Smooth muscle cell (in vitro differentiated cells): Measurements from ENCODE around the gene KRT33A. TPM values are rescaled to one million over a fixed set of nuclear protein-coding genes. Genes with fewer than 3 reads are reported as not detected.

Experiments used
- DNase-seq: peaks from one replicate; lab custom pipeline; 2025; ENCODE audit not compliant: unreplicated experiment; lab: John Stamatoyannopoulos, UW
- H2AFZ ChIP-seq: fragments of 200-600 bp; sonication (generic); 2 replicates; pipeline ENCODE4 v1.6.0; 2016; ENCODE audit warnings: antibody characterized with exemption, low read depth, mild to moderate bottlenecking
- H3F3A ChIP-seq: fragments of 200-600 bp; sonication (generic); 2 replicates; pipeline ENCODE4 v1.6.0; 2017; ENCODE audit warnings: antibody characterized with exemption, low read depth
- H3K27ac ChIP-seq: fragments of 200-600 bp; sonication (generic); 2 replicates; pipeline ENCODE4 v1.5.1; 2016; ENCODE audit warnings: low read depth, mild to moderate bottlenecking
- H3K27me3 ChIP-seq: fragments of 200-600 bp; sonication (generic); 2 replicates; pipeline ENCODE4 v1.6.1; 2016; ENCODE audit warnings: low read depth, mild to moderate bottlenecking
- H3K36me3 ChIP-seq: fragments of 200-600 bp; sonication (generic); 2 replicates; pipeline ENCODE4 v1.5.1; 2016; ENCODE audit warnings: low read depth
- H3K4me1 ChIP-seq: fragments of 200-600 bp; sonication (generic); 2 replicates; pipeline ENCODE4 v1.5.1; 2016; ENCODE audit warnings: low read depth
- H3K4me2 ChIP-seq: fragments of 200-600 bp; sonication (generic); 2 replicates; pipeline ENCODE4 v1.6.0; 2016; ENCODE audit warnings: mild to moderate bottlenecking
- H3K4me3 ChIP-seq: fragments of 200-600 bp; sonication (generic); 2 replicates; pipeline ENCODE4 v1.5.1; 2016; ENCODE audit warnings: mild to moderate bottlenecking
- H3K79me2 ChIP-seq: fragments of 200-600 bp; sonication (generic); 2 replicates; pipeline ENCODE4 v1.6.0; 2016; ENCODE audit warnings: low read depth, mild to moderate bottlenecking
- H3K9ac ChIP-seq: fragments of 200-600 bp; sonication (generic); 2 replicates; pipeline ENCODE4 v1.6.0; 2016; ENCODE audit warnings: low read depth
- H3K9me3 ChIP-seq: fragments of 200-600 bp; sonication (generic); replicated peaks from 2 replicates; pipeline ENCODE4 v1.5.1; 2016; ENCODE audit warnings: low read depth
- H4K20me1 ChIP-seq: fragments of 200-600 bp; sonication (generic); 2 replicates; pipeline ENCODE4 v1.6.0; 2016; ENCODE audit warnings: low read depth
- CTCF ChIP-seq: fragments of 200-600 bp; sonication (generic); IDR thresholded peaks from 2 replicates; pipeline ENCODE4 v1.5.1; 2017; ENCODE audit warnings: borderline replicate concordance, mild to moderate bottlenecking, antibody characterized with exemption; ENCODE audit not compliant: insufficient read depth, poor library complexity, severe bottlenecking
- WGBS: methylation state at CpG from one replicate; pipeline ENCODE4 v1.1.7; 2016; ENCODE audit warnings: low lambda C conversion rate; 5-methylcytosine and 5-hydroxymethylcytosine counted together
- polyA plus RNA-seq: library from polyadenylated mRNA; unstranded; fragments of >200 nt; fragmentation: Nextera tagmentation; extraction: Ambion mirVana; gene quantifications from 2 replicates; pipeline ENCODE4 v1.2.1, GENCODE V29; 2016
- total RNA-seq: library from RNA; depleted of rRNA; stranded (reverse); fragments of >200 nt; gene quantifications from 2 replicates; pipeline ENCODE4 v1.2.3, GENCODE V29; 2014

KRT33A gene
- total and polyA plus RNA-seq, 2 experiments from 2014 or later: 0.09 TPM; not detected in 1

GRCh38 chr17:41325126-41325525 is 25.5 kb downstream of the KRT33A start:
- no peaks in the 10 kb centered on the region for H3K27me3 ChIP-seq
- H3K4me2 ChIP-seq: no peak overlapping the region
- no peaks in the 10 kb centered on the region for H3K9me3 ChIP-seq
- H3K4me1 ChIP-seq: no peaks in the 10 kb centered on the region
- no peak for TF ChIP-seq CTCF
- H3K9ac ChIP-seq: no peak overlapping the region
- no peak overlapping the region for H3K27ac ChIP-seq
- H3F3A ChIP-seq: no peaks in the 10 kb centered on the region
- no peak for DNase-seq
- no peak overlapping the region for H2AFZ ChIP-seq
- 85% methylated on average over 10 of the region's 10 CpGs for WGBS
- H3K79me2 ChIP-seq: no peaks in the 10 kb centered on the region
- H3K36me3 ChIP-seq: no peaks in the 10 kb centered on the region
- H4K20me1 ChIP-seq: no peaks in the 10 kb centered on the region
- H3K4me3 ChIP-seq: no peak overlapping the region

DNA sequence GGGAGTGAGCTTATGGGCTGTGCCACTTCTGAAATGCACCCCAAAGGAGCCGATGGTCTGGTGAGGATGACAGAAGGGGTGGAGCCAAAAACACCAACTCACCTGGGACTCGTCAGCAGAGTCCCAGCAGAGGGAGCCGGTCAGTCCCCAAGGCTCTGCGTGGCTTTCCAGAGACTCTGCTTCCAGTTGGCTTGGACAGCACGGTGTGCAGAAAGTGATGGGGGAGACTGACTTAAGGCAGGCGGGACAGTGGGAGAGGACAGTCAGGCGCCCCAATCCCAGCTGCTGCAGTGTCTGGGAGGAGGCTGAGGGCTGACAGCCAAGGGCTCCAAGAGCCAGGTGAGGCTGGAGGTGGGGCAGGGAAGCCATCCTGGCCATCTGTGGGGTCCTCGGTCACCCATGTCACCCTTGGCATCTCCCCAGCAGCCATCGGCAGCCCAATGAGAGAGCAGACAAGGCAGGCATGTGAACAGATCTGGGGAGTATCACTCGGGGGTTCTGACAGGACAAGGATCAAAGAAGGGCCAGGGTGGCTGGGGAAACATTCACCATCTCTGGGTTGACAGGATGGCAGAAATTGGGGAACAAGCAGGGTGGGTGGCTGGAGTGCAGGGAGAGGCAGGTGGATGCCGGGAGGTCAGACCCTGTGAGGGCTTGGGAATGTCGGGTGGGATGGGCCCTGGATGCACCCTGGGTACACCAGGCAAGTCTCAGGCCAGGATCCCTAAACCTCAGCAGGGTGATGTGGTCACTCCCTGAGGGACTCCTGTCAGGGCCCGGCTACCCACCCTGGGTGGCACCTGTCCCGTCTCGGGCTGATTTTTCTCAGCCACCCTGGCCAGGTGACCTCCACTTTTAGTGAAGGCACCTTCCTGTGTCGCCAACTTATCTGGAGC is 26.2 kb downstream of the KRT33A start:
- DNase-seq: no peak

DNA sequence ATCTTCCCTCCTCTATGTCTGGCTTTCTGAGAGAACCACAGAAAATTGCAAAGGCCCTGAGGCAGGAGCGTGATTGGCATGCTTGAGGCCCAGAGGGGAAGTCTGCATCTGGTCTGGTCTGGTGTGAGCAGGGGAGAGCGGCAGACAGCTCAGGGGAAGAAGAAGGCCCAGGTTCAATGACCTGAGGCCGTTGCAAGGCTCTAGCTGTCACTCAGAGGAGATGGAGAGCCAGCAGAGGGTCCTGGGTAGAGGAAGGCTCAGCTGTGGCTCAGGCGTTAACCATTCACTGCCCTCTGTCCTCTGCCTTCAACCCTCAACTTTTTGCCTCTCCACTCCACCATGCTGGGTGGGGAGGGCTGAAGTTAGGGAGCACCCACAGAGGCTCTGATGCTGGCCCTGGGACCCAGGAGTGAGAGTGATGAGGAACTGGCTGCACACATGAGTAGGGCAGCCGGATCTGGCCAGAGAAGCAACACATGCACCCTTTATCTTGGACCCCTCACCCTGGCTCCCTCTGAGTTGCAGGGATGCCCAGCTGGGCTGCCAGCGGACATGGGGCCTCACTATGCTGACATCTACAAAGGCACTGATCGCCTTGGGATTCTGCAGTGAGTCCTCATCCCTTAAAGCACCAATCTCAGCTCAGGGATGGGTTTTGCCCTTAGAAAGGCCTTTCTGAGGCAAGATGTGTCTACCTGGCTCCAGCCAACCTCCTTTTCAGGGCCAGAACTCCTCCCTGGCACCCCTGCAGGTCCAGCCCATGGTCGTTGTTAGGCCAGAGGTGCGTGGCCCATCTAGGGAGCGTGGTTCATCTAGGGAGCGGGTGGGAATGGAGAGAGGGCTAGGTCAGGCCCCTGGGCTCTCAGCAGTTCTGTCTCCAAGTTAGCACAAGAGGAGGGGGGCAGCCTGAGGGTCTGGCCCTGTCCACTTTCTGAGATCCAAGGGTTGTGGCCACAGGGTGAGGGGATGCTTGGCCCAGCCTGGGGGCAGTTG is 27.4 kb downstream of the KRT33A start:
- no peak for DNase-seq

More for the DNA sequence above, 26.2 kb downstream of the KRT33A start:
- Histone ChIP-seq H3K79me2 (no peaks in the 10 kb centered on the region), H3K4me1 (no peaks in the 10 kb centered on the region), H3K36me3 (no peaks in the 10 kb centered on the region), H3K9me3 (no peaks in the 10 kb centered on the region), H3K9ac (no peak overlapping the region), H3K27me3 (no peaks in the 10 kb centered on the region), H3K4me2 (no peak overlapping the region), H3F3A (no peaks in the 10 kb centered on the region), H3K27ac (no peak overlapping the region), H4K20me1 (no peaks in the 10 kb centered on the region), H2AFZ (no peak overlapping the region), H3K4me3 (no peak overlapping the region)
- peak; percentile 26 for TF ChIP-seq CTCF
- WGBS: 73% methylated on average over 15 of the region's 16 CpGs

More for the DNA sequence above, 27.4 kb downstream of the KRT33A start:
- Histone ChIP-seq H3F3A (no peaks in the 10 kb centered on the region), H3K9me3 (no peaks in the 10 kb centered on the region), H3K4me3 (no peak overlapping the region), H4K20me1 (no peaks in the 10 kb centered on the region), H3K27ac (no peak overlapping the region), H3K36me3 (no peaks in the 10 kb centered on the region), H3K4me2 (no peak overlapping the region), H3K27me3 (no peaks in the 10 kb centered on the region), H3K79me2 (no peaks in the 10 kb centered on the region), H3K4me1 (no peaks in the 10 kb centered on the region), H3K9ac (no peak overlapping the region), H2AFZ (no peak overlapping the region)
- 88% methylated on average over 11 of the region's 11 CpGs for WGBS
- TF ChIP-seq CTCF: no peak
